GM12872 (cell line): ENCODE data around the gene BRAT1.

Experiments
- CTCF ChIP-seq: IDR thresholded peaks from 3 replicates; pipeline ENCODE4 v1.5.1; 2011; ENCODE audit warnings: low read depth, mild to moderate bottlenecking, low read length, moderate library complexity; ENCODE audit not compliant: insufficient read depth

The BRAT1 gene

DNA sequence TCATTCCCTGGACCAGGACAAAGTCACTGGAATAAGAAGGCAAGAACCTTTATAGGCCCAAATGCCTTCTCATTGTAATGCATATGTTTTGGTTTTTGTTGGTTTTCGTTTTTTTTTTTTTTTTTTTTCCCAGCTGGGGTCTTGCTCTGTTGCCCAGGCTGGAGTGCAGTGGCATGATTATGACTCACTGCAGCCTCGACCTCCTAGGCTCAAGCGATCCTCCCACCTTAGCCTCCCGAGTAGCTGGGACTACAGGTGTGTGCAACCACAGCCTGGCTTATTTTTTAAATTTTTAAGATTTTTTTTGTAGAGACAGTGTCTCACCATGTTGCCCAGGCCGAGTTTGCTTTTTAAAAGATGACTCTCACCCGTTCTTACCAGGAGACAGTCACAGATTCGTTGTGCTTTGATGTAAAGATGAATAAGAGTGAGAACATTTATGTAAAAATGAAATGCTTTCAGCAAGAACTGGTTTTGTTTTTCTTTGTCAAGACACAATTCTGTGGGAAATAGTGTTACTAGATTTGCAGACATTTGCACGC is 11.1 kb upstream of the BRAT1 start:
- TF ChIP-seq CTCF = no peak

GRCh38 chr7:2564970-2565540 is 9.7 kb upstream of the BRAT1 start:
- no peak for TF ChIP-seq CTCF

- no peak for TF ChIP-seq CTCF
These were observed 4.1 kb upstream of the BRAT1 start for GRCh38 chr7:2559283-2559950.

DNA sequence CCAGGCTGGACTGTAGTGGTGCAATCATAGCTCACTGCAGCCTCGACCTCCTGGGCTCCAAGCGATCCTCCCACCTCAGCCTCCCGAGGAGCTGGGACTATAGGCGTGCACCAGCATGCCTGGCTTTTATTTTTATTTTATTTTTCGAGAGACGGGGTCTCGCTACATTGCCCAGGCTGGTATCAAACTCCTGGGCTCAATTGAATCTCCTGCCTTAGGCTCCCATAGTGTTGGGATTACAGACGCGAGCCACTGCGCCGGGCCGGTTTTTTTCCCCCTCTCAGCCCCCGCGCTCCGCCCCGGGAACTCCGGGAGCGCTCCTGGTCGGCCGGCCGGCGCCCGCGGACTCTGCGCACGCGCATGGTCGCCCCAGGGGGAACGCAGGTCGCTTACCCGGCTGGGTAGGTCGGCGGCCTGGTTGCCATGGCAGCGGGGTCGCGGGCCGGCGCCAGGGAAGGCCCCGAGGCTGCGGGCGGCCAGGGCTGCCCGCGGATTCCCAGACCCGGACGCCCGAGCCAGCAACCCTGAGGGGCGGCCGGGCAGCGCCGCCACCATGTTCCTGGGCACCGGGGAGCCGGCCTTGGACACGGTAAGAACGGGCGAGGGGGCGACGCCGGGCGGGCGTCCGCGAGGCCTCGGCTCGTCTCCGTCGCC is 3.4 kb upstream of the BRAT1 start, which contains the start of gene IQCE:
Gene IQCE (plus strand): TSS at position 351 of the 654 bp plus-strand sequence. CDS start 203 bp downstream, at position 554.
- no peak for TF ChIP-seq CTCF

DNA sequence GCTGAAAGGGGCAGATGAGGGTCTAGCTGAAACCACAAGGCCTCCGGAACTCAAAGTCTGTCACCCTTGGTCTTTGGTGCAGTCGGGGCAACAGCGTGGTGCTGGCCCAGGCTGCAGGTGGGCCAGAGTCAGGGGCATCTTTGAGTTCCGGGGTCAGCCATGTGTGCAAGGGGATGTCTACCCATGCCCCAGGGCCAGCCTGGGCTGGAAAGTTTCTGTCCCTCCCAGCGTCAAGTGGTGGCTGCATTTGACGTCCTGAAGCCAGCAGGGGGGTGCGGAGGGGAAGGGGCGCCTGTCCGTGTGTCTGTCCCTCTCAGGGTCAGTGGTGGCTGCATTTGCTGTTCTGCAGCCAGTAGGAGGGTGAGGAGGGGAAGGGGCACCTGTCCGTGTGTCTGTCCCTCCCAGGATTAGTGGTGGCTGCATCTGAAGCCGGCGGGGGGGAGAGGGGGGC is 638 bp downstream of the BRAT1 start:
- peak; percentile 11; the same call in 1 of the 3 replicates for TF ChIP-seq CTCF

DNA sequence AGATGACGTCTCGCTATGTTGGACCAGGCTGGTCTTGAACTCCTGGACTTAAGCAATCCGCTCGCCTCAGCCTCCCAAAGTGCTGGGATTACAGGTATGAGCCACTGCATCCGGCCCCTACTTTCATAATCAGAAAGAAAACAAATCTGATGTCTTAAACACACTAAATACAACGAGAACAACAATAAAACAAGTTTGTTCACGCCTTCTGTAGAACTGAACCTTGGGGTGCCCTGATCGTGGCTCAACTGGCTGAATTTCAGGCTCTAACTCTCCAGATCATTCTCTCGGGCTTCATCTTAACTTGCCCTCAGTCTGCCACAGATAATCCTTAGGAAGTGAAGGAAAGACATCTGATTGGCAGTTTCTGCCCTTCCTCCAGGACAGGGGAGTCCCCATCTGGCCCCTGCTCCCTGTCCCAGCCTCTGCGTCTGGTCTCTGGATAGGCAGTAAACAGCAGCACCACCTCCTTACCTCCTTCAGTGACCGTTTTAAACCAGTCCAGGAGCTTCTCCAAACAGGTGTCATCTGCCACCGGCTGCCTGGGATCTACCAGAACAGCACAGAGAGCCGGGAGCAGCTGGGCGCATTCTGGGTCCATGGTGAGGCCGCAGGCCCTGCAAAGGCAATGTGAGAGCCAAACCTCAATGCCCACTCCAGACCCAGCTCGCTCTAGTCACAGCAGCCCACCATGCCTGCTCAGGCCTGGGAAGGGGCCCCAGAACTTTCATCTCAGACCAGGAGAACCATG is 1.3 kb downstream of the BRAT1 start:
- no peak for TF ChIP-seq CTCF

GRCh38 chr7:2553108-2553507 is 2.2 kb downstream of the BRAT1 start:
- no peak for TF ChIP-seq CTCF
